Osteoblast (primary cell): ENCODE data around the gene UST. TPM values are rescaled to one million over a fixed set of nuclear protein-coding genes. Genes with fewer than 3 reads are reported as not detected.

ENCODE experiments used
- DNase-seq: peaks from one replicate; pipeline ENCODE4 v3.0.0; 2011; ENCODE audit warnings: low spot score, mixed read lengths; ENCODE audit not compliant: insufficient read length; ENCODE audit errors: missing footprints
- H2AFZ ChIP-seq: 2 replicates; pipeline ENCODE4 v1.6.0; 2011; ENCODE audit warnings: mild to moderate bottlenecking, low read length
- H3K27ac ChIP-seq: 2 replicates; pipeline ENCODE4 v1.5.1; 2011; ENCODE audit warnings: mild to moderate bottlenecking, low read depth, low read length, moderate library complexity
- H3K27me3 ChIP-seq: 2 replicates; pipeline ENCODE4 v1.6.0; 2012; ENCODE audit warnings: mild to moderate bottlenecking, control low read depth, inconsistent platforms, low read length, moderate library complexity; ENCODE audit not compliant: insufficient read depth
- H3K36me3 ChIP-seq: 2 replicates; pipeline ENCODE4 v1.5.1; 2011; ENCODE audit warnings: mild to moderate bottlenecking, low read length, control low read depth, moderate library complexity; ENCODE audit not compliant: insufficient read depth
- H3K4me1 ChIP-seq: 2 replicates; pipeline ENCODE4 v1.5.1; 2011; ENCODE audit warnings: mild to moderate bottlenecking, low read length, control low read depth, moderate library complexity; ENCODE audit not compliant: insufficient read depth
- H3K4me2 ChIP-seq: 2 replicates; pipeline ENCODE4 v1.6.0; 2011; ENCODE audit warnings: mild to moderate bottlenecking, low read length; ENCODE audit not compliant: insufficient read depth
- H3K4me3 ChIP-seq: fragments of 200-600 bp; sonication (generic); 3 replicates; pipeline ENCODE4 v1.5.1; 2012; ENCODE audit warnings: mild to moderate bottlenecking, low read length, inconsistent platforms; ENCODE audit not compliant: insufficient read depth
- H3K79me2 ChIP-seq: 2 replicates; pipeline ENCODE4 v1.6.0; 2012; ENCODE audit warnings: mild to moderate bottlenecking, low read length, control low read depth, inconsistent platforms; ENCODE audit not compliant: insufficient read depth
- H3K9me3 ChIP-seq: 2 replicates; pipeline ENCODE4 v1.5.1; 2011; ENCODE audit warnings: low read depth, low read length, control low read depth
- H4K20me1 ChIP-seq: 2 replicates; pipeline ENCODE4 v1.6.0; 2012; ENCODE audit warnings: mild to moderate bottlenecking, low read length, control low read depth; ENCODE audit not compliant: insufficient read depth
- CTCF ChIP-seq: IDR thresholded peaks from 2 replicates; pipeline ENCODE4 v1.5.1; 2011; ENCODE audit warnings: mild to moderate bottlenecking, low read depth, low read length, moderate library complexity; ENCODE audit errors: extremely low read depth
- total RNA-seq: library from RNA; depleted of rRNA; stranded (reverse); fragments of >200 nt; gene quantifications from 2 replicates; pipeline ENCODE4 v1.2.3, GENCODE V29; 2012

The UST gene
- total RNA-seq, 1 donor, result 18.1 TPM

- Histone ChIP-seq H3K27me3 (no peaks in the 10 kb centered on the region), H3K79me2 (no peaks in the 10 kb centered on the region), H3K36me3 (no peaks in the 10 kb centered on the region), H3K4me2 (peak overlapping the region; percentile 78), H2AFZ (no peak overlapping the region), H3K4me1 (peaks cover 24% of the 10 kb centered on the region), H3K27ac (peak overlapping the region; percentile 42), H3K4me3 (no peak overlapping the region), H3K9me3 (no peaks in the 10 kb centered on the region), H4K20me1 (peaks cover 7% of the 10 kb centered on the region)
- no peak for DNase-seq
- TF ChIP-seq CTCF, result no peak
Measured at GRCh38 chr6:148934961-148935360, 188.1 kb downstream of the UST start.

- H3K4me2 ChIP-seq, result peak overlapping the region; percentile 78
- DNase-seq, result no peak
- peaks cover 24% of the 10 kb centered on the region for H3K4me1 ChIP-seq
- peak overlapping the region; percentile 42 for H3K27ac ChIP-seq
- no peaks in the 10 kb centered on the region for H3K36me3 ChIP-seq
- TF ChIP-seq CTCF, result no peak
- peak overlapping the region; percentile 13 for H3K4me3 ChIP-seq
- no peaks in the 10 kb centered on the region for H3K79me2 ChIP-seq
- peak overlapping the region; percentile 4 for H2AFZ ChIP-seq
- peaks cover 7% of the 10 kb centered on the region for H4K20me1 ChIP-seq
- no peaks in the 10 kb centered on the region for H3K27me3 ChIP-seq
- H3K9me3 ChIP-seq, result no peaks in the 10 kb centered on the region
Measured at GRCh38 chr6:148935705-148936435, 189.0 kb downstream of the UST start.

GRCh38 chr6:148943451-148943850 lies 196.6 kb downstream of the UST start:
- Histone ChIP-seq H3K79me2 (no peaks in the 10 kb centered on the region), H3K4me2 (no peak overlapping the region), H3K9me3 (no peaks in the 10 kb centered on the region), H3K27me3 (no peaks in the 10 kb centered on the region), H3K27ac (no peak overlapping the region), H4K20me1 (no peaks in the 10 kb centered on the region), H3K4me3 (no peak overlapping the region), H2AFZ (no peak overlapping the region), H3K4me1 (peaks cover 8% of the 10 kb centered on the region), H3K36me3 (no peaks in the 10 kb centered on the region)
- no peak for TF ChIP-seq CTCF
- DNase-seq, result no peak

- H3K79me2 ChIP-seq, result no peaks in the 10 kb centered on the region
- no peaks in the 10 kb centered on the region for H3K27me3 ChIP-seq
- TF ChIP-seq CTCF, result no peak
- H2AFZ ChIP-seq, result no peak overlapping the region
- no peak overlapping the region for H3K27ac ChIP-seq
- DNase-seq, result no peak
- no peaks in the 10 kb centered on the region for H3K36me3 ChIP-seq
- H3K4me2 ChIP-seq, result no peak overlapping the region
- H3K9me3 ChIP-seq, result no peaks in the 10 kb centered on the region
- H3K4me1 ChIP-seq, result peaks cover 8% of the 10 kb centered on the region
- H4K20me1 ChIP-seq, result no peaks in the 10 kb centered on the region
- H3K4me3 ChIP-seq, result no peak overlapping the region
Measured at GRCh38 chr6:148944608-148945007, 197.8 kb downstream of the UST start.
